Cardiac muscle cell (in vitro differentiated cells and primary cell): Measurements from ENCODE around the gene CLDN5. TPM values are rescaled to one million over a fixed set of nuclear protein-coding genes. Genes with fewer than 3 reads are reported as not detected.

ENCODE experiments used
- DNase-seq, 2 donors: peaks; one replicate each; pipeline versions ENCODE4 v3.0.0 to v3.0.0-alpha.2; 2010 to 2017; ENCODE audit warnings: low read depth in 1 of 2, low spot score in 1 of 2
- H3K27ac ChIP-seq: fragments of 200-600 bp; sonication (generic); 2 replicates; pipeline ENCODE4 v1.5.1; 2016
- H3K27me3 ChIP-seq: fragments of 200-600 bp; sonication (generic); 2 replicates; pipeline ENCODE4 v1.6.0; 2016; ENCODE audit warnings: control low read depth
- H3K36me3 ChIP-seq: fragments of 200-600 bp; sonication (generic); 2 replicates; pipeline ENCODE4 v1.5.1; 2016; ENCODE audit warnings: control low read depth
- H3K4me1 ChIP-seq: fragments of 200-600 bp; sonication (generic); 2 replicates; pipeline ENCODE4 v1.8.1; 2017; ENCODE audit warnings: low read depth, mild to moderate bottlenecking, mixed run types
- H3K4me3 ChIP-seq: fragments of 200-600 bp; sonication (generic); 2 replicates; pipeline ENCODE4 v1.5.1; 2016; ENCODE audit warnings: mild to moderate bottlenecking
- H3K9me3 ChIP-seq: fragments of 200-600 bp; sonication (generic); 2 replicates; pipeline ENCODE4 v1.5.1; 2017; ENCODE audit warnings: low read depth, mild to moderate bottlenecking, control low read depth
- CTCF ChIP-seq: IDR thresholded peaks from 2 replicates; pipeline ENCODE4 v1.5.1; 2012; ENCODE audit warnings: low read depth, mild to moderate bottlenecking, low read length
- polyA plus RNA-seq: library from polyadenylated mRNA; unstranded; fragments of >200 nt; fragmentation: Nextera tagmentation; extraction: Ambion mirVana; gene quantifications from 2 replicates; pipeline ENCODE4 v1.2.1, GENCODE V29; 2016
- total RNA-seq: library from RNA; depleted of rRNA; stranded (reverse); fragments of >200 nt; gene quantifications from 2 replicates; pipeline ENCODE4 v1.2.3, GENCODE V29; 2016

CLDN5 gene
- total and polyA plus RNA-seq, 2 experiments from 2014 or later = 0.13 to 1.0 TPM

GRCh38 chr22:19529811-19530210 is 5.6 kb upstream of the CLDN5 start:
- TF ChIP-seq CTCF = no peak
- Histone ChIP-seq H3K9me3 (no peaks in the 10 kb centered on the region), H3K4me3 (no peak overlapping the region), H3K36me3 (no peaks in the 10 kb centered on the region), H3K27ac (no peak overlapping the region), H3K4me1 (peaks cover 11% of the 10 kb centered on the region), H3K27me3 (peaks cover 16% of the 10 kb centered on the region)
- DNase-seq = no peak

GRCh38 chr22:19527861-19528417 is 3.7 kb upstream of the CLDN5 start:
- TF ChIP-seq CTCF = no peak
- peaks cover 34% of the 10 kb centered on the region for H3K27me3 ChIP-seq
- H3K4me3 ChIP-seq = no peak overlapping the region
- DNase-seq = no peak
- H3K27ac ChIP-seq = no peak overlapping the region
- H3K9me3 ChIP-seq = no peaks in the 10 kb centered on the region
- peaks cover 11% of the 10 kb centered on the region for H3K4me1 ChIP-seq
- no peaks in the 10 kb centered on the region for H3K36me3 ChIP-seq

- no peak for TF ChIP-seq CTCF
- H3K36me3 ChIP-seq = no peaks in the 10 kb centered on the region
- peaks cover 11% of the 10 kb centered on the region for H3K4me1 ChIP-seq
- no peak overlapping the region for H3K27ac ChIP-seq
- H3K9me3 ChIP-seq = no peaks in the 10 kb centered on the region
- peaks cover 40% of the 10 kb centered on the region for H3K27me3 ChIP-seq
- no peak for DNase-seq
- no peak overlapping the region for H3K4me3 ChIP-seq
These were observed 3.1 kb upstream of the CLDN5 start for GRCh38 chr22:19527321-19527721.

- H3K4me3 ChIP-seq = no peak overlapping the region
- no peak for TF ChIP-seq CTCF
- no peak overlapping the region for H3K27ac ChIP-seq
- no peaks in the 10 kb centered on the region for H3K9me3 ChIP-seq
- H3K27me3 ChIP-seq = peaks cover 47% of the 10 kb centered on the region
- no peaks in the 10 kb centered on the region for H3K36me3 ChIP-seq
- H3K4me1 ChIP-seq = peaks cover 11% of the 10 kb centered on the region
- no peak for DNase-seq
These were observed 2.5 kb upstream of the CLDN5 start for GRCh38 chr22:19526702-19527111.

GRCh38 chr22:19526076-19526701 is 2.0 kb upstream of the CLDN5 start:
- no peak overlapping the region for H3K27ac ChIP-seq
- peaks cover 11% of the 10 kb centered on the region for H3K4me1 ChIP-seq
- no peak overlapping the region for H3K4me3 ChIP-seq
- peaks cover 51% of the 10 kb centered on the region for H3K27me3 ChIP-seq
- no peaks in the 10 kb centered on the region for H3K36me3 ChIP-seq
- DNase-seq = no peak
- H3K9me3 ChIP-seq = no peaks in the 10 kb centered on the region
- no peak for TF ChIP-seq CTCF
